GM23248 (cell line): Measurements from ENCODE around the gene ADM5.

Experiments
- EZH2 ChIP-seq: fragments of 200-600 bp; sonication (generic); IDR thresholded peaks from 2 replicates; pipeline ENCODE4 v1.6.1; 2018; ENCODE audit warnings: antibody characterized with exemption, mild to moderate bottlenecking; ENCODE audit not compliant: insufficient read depth, poor library complexity, severe bottlenecking
- EZH2phosphoT487 ChIP-seq: fragments of 200-600 bp; sonication (generic); IDR thresholded peaks from 2 replicates; pipeline ENCODE4 v1.6.1; 2018; ENCODE audit warnings: antibody characterized with exemption, moderate library complexity, mild to moderate bottlenecking, low read depth; ENCODE audit not compliant: insufficient read depth

DNA sequence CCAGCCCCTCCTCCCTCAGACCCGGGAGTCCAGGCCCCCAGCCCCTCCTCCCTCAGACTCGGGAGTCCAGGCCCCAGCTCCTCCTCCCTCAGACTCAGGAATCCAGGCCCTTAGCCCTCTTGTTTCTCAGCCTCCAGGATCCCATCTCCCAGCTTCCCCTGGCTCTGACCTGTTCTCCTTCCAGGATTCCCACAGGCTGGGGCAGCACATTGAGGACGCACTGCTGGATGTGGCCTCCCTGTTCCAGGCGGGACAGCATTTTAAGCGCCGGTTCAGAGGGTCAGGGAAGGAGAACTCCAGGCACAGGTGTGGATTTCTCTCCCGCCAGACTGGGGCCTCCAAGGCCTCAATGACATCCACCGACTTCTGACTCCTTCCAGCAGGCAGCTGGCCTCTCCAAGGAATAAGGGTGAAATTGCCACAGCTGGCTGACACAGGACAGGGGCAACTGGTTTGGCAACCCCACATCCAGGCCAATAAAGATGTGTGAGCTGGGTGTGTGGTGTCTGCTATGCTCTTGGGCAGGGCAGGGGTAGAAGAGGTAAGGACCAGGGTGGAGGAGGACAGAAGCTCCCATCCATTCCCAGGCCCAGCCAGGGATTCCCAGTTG lies 23.9 kb downstream of the ADM5 start:
- TF ChIP-seq EZH2 (no peak), EZH2phosphoT487 (no peak)
